CD1c-positive myeloid dendritic cell (primary cell): ENCODE results near the gene ARL6IP6.
"Not testable (repeated sequence)": the region's sequence is repeated elsewhere in the genome, so short reads cannot be mapped to it uniquely, and the experiment has no call there.

ENCODE experiments used
- DNase-seq: peaks from one replicate; pipeline ENCODE4 v3.0.0-alpha.2; 2016; ENCODE audit errors: extremely low spot score

Gene ARL6IP6

DNA sequence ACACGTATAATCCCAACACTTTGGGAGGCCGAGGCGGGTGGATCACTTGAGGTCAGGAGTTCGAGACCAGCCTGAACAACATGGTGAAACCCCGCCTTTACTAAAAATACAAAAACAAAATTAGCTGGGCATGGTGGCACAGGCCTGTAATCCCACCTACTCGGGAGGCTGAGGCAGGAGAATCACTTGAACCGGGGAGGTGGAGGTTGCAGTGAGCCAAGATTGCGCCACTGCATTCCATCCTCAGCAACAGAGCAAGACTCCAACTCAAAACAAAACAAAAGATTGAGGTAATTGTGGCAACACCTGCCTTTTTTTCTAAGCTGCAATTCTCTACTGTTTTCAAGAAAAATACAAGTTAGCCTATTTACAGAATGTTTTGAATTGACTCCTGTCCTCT, 4.2 kb downstream of the ARL6IP6 start:
- DNase-seq, result not testable (repeated sequence)

DNA sequence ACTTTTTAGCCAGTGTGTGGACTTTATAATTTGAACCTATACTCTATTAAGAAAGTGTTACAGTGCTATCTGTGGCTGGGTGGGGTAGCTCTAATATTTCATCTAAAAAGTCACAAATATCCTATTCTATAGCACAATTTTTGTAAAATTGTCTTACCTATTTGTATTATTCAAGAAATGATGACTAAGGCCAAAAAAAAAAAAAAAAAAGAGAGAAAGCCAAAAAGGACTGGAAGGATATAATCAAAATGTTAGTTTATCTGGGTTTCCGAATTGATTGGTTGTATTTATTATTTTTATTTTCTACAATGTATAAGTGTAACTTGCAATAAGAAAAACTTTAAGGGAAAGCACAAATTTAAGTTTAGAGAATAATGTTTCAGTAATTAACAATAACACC, 5.5 kb downstream of the ARL6IP6 start:
- no peak for DNase-seq

DNA sequence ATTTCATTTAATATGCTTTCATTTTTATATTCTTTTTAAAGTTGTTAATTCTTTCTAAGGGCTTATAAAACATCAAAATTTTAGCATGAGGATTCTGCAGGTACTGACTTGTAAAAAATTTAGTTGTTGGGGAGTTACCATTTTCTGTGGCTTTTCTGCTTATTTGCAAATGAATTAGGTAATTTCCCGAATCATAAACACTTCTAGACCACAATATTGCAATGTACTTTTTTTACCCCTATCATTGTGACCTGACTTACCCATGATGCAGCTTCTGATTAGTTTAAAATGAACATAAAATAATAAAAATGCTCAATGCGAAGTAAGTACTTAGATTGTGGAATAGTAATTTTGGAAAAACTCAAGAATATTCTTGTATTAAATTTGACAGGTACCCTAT, 11.4 kb downstream of the ARL6IP6 start:
- no peak for DNase-seq

DNA sequence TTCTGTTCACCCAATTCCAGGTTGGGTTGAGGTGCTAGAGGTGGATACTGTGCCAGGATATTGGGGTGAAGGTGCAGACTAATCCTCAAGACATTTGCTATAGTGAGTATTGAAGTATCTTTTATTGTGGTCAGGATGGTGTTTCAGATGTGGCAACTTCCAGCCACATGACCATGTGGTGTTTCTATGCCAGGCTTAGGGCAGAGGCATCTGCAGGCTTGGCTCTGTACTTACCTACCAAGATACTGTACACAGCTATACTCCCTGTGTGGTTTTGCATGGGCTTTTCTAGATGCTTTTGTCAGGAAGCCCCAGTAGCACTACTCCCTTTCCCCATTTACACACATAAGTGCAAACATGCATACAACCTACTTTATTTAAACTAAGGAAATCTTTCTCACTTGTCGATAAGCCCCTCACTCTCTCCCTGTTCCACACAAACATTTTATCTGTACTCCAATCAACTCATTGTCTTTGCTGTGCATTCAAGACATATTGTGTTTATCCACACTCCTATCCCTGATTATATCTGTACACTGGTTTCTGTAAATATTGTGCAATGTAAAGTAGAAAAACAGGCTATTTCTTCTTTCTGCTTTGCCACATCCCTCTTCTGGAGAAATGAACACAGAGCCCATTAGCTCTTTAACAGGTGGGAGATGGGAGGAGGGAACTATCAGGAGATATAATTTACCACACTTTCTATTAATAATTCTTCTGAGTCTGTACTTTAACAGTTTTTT, 12.3 kb downstream of the ARL6IP6 start:
- peak; percentile 28 for DNase-seq

DNA sequence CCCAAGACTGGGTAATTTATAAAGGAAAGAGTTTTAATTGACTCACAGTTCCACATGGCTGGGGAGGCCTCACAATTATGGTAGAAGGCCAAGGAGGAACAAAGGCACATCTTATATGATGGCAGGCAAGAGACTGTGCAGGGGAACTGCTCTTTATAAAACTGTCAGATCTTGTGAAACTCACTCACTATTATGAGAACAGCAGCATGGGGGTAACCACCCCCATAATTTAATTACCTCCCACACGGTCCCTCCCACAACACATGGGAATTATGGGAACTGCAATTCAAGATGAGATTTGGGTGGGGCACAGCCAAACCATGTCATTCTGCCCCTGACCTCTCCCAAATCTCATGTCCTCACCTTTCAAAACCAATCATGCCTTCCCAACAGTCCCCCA, 19.1 kb downstream of the ARL6IP6 start:
- DNase-seq, result not testable (repeated sequence)

DNA sequence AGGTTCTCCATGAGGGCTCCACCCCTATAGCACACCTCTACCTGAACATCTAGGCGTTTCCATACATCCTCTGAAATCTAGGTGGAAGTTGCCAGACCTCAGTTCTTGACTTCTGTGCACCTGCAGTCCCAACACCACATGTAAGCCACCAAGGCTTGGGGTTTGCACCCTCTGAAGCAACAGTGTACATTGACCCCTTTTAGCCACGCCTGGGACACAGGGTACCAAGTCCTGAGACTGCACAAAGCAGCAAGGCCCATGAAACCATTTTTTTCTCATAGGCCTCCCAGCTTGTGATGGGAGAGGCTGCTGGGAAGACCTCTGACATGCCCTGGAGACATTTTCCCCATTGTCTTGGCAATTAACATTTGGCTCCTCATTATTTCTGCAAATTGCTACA, 20.0 kb downstream of the ARL6IP6 start:
- DNase-seq, result no peak

DNA sequence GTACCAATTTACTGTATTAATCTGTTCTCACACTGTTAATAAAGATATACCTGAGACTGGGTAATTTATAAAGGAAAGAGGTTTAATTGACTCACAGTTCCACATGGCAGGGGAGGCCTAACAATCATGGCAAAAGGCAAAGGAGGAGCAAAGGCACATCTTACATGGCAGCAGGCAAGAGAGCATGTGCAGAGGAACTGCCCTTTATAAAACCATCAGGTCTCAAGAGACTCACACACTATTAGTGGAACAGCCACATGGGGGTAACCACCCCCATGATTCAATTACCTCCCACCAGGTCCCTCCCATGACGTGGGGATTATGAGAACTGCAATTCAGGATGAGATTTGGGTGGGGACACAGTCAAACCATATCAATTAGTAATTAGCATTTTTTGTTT, 21.3 kb downstream of the ARL6IP6 start:
- not testable (repeated sequence) for DNase-seq

DNA sequence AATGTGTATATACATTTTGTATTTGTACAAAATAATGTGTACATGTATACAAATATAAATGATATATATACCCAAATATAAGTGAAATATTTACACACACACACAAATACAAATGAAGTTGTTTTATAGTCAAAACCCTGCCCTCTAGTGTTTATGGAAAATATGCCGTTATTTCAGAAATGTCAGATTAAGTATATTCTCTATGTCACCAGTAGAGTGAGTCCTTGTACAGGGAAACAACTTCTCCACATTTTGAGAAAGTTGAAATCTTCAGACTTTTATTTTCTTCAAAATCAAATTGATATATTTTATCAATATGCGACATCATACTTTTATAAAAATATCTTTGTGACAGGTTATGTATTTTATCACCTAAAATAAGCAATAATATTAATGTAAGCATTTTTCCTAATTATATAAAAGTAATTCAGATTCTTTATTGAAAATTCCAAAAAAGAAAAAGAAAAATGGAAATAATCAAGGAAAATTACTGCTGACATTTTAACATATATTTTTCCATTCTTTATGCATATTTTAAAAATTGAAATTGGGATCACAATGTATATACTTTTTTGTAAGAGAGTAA, 22.4 kb downstream of the ARL6IP6 start:
- peak; percentile 67 for DNase-seq

DNA sequence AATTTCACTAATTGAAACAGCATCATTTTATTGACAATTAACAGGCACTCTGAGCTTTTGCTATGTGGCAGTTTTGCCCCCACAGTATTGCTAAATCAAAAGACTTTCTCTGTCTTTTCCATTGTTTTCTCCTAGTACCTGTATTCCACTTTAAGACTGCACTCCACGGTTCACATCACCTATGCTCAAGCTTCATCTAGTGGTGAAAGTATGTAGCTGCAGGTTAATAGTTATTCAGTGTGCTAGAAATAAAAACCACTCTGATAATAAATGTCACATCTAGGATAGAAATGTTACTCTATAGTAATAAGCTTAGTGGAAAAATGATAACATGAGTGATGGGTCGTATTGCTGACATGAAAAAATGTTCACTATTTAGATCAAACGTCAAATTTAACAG, 24.6 kb downstream of the ARL6IP6 start:
- no peak for DNase-seq

DNA sequence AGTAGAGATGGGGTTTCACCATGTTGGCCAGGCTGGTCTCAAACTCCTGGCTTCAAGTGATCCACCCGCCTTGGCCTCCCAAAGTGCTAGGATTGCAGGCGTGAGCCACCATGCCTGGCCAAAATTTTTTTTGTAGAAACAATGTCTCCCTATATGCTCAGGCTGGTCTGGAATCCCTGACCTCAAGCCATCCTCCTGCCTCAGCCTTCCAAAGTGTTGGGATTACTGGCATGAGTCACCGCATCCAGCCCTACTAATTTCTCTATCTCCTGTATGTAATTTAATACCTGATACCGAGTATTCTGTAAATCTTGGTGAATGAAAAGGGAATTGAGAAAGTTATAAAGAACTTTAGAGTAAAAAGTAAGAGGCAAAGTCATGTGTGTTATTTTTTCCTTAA, 29.3 kb downstream of the ARL6IP6 start:
- not testable (repeated sequence) for DNase-seq

DNA sequence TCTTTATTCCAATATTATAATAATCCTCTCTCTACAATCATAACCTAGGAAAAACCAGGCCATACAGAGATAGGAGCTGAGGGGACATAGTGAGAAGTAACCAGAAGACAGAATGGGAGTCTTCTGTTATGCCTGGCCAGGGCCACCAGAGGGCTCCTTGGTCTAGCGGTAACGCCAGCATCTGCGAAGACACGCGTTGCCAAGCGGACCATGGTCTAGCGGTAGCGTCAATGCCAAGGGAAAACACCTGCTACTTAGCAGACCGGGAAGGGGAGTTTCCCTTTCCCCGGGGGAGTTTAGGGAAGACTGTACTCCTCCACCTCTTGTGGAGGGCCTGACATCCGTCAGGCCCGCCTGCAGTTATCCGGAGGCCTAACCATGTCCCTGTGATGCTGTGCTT, 36.6 kb downstream of the ARL6IP6 start:
- DNase-seq, result no peak

DNA sequence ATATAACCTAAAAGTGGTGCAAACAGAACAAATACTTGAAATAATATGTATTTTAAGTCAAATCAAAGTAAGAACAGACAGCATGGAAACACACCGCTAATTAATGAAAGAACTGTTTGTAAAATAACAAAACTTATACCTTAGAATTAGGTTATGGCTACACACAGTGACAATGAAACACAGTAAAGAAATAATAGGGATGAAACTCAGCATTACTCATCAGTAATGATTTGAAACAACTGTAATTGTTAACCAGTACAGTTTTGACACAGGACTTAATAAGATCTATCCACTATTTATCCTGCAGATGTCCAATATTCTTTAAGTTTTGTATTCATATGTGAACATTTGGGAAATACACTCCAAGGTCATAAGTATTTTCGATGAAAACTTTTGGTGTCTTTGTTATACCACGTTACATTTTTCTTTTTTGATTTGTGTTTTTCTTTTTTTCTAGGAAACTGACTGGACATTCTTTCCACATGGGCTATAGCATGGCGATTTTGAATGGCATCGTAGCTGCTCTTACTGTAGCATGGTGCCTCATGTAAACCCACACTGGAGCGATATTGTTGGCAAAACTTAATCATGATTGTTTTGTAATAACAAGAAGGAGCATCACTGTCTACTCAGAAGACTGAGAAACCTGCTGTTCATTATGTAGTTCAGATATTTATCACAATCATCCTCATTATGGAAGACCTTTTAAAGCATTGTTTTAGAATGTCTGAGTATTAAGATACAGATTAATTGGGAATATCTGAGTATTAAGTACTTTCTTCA, 41.1 kb downstream of the ARL6IP6 start:
- DNase-seq, result no peak

DNA sequence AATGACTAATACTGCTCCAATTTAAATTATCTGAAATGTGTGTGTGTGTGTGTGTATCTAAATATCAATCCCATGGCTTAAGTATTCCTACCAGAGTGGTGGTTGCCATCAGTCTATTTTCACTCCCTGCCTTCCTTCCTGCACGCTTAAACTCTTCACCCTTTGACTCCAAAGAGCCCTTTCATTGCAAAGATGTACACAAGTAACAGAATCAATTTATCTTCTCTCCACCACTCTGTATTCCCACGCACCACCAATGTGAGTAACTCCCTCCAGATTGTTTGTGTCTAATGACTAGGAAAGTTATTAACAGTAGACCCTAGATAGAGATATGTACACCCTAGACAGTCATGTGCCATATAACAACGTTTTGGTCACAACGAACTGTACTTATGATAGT, 42.8 kb downstream of the ARL6IP6 start:
- no peak for DNase-seq

DNA sequence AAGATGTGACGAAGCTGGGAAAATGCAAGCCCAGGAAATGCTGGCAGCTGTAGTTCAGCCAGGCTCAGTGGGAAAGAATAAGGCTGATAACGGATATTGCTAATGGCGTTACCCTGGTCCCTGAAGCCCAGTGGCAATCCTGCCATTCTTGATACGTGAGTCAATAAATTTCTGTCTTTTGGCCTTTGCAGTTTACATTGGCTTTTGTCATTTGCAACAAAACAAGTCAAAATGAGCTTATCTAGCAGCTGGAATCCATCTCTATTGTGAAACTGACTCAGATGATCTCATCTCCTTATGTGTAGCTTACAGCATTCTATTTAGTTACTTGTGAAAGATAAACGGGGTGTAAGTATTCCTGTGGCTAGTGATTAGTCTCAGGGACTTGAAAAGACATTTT, 43.8 kb downstream of the ARL6IP6 start:
- no peak for DNase-seq

DNA sequence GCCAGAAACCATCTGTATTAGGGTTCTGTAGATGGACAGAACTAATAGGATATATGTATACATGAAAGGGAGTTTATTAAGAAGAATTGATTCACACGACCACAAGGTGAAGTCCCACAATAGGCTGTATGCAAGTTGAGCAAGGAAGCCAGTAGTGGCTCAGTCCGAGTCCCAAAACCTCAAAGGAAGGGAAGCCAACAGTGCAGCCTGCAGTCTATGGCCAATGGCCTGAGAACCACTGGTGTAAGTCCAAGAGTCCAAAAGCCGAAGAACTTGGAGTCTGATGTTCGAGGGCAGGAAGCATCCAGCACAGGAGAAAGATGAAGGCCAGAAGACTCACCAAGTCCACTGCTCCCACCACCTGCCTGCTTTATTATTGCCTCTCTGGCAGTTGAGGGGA, 44.8 kb downstream of the ARL6IP6 start:
- not testable (repeated sequence) for DNase-seq

DNA sequence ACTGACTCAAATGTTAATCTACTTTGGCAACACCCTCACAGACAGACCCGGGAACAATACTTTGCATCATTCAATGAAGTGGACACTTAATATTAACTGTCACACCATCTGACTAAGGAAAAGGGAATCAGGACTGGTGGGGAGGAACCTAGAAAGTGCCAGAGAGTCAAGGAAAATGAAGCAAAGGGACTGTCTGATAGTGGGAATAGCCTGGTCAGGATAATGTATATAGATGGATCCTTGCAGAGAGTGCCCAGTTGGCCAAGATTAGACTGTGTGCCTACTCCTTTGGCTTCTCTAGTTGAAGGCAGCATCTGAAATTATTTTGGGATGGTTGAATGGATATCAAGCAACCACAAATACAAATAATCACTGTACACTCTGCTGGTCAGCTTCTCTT, 45.2 kb downstream of the ARL6IP6 start:
- DNase-seq, result no peak

DNA sequence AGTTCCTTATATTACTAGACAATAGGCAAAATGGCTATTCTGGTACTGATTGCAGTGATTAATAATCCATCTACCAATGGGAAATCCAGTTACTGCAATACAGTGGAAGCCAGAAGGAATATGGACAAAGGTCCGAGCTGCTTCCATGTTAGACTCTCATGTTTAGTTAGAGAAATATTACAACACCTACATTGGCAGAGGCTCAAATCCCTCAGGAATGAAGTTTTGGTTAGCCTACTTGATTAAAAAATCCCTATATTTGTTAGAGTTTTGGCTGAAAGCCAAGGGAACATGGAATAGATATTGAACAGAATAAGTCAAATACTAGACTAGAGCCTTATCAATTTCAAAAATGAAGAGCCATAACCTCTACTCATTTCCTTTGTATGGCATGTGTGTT, 48.5 kb downstream of the ARL6IP6 start:
- DNase-seq, result no peak

DNA sequence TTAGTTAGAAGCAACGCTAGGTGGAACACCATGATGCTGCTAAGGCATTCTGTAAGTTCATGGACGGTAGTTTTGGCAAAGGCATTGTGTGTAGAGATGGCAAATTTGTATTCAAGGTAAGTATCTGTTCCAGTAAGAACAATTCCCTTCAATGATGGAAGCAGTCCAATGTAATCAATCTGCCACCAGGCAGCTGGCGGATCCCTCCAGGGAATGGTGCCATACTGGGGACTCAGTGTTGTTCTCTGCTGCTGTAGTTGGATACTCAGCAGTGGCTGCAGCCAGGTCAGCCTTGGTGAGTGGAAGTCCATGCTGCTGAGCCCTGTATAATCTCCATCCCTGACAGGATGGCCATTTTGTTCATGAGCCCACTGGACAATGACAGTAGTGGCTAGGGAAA, 62.8 kb downstream of the ARL6IP6 start:
- DNase-seq, result no peak

DNA sequence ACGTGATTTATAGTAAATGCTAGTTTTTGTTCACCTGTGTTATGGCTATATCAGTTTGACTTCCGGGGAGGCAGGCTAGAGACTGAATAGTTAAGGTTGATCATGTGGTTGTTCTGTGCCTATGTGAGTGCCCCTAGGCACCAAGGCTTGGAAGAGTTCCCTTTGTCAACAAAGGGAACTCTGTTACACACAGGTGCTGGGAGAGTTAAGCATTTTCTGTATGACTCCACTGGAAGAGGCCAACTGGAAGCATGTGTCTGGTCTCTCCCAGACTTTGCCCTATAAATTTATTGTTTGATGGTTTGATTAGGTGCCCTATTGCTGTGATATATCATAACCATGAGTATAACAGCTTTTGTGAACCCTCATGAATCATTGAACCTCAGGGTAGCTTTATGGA, 63.8 kb downstream of the ARL6IP6 start:
- DNase-seq, result no peak

DNA sequence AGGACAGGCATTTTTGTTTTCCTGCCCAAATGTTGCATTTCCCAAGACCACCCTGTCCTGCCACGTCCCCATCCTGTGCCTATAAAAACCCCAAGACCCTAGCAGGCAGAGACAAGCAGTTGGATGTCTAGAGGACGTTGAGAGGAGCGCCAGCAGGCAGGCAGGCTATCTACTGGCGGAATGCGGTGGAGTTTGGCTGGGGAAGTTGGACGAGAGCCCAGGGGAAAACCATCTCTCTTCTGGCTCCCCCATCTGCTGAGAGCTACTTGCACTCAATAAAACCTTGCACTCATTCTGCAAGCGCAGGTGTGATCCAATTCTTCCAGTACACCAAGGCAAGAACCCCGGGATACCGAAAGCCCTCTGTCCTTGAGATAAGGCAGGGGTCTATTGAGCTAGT, 72.5 kb downstream of the ARL6IP6 start:
- no peak for DNase-seq

DNA sequence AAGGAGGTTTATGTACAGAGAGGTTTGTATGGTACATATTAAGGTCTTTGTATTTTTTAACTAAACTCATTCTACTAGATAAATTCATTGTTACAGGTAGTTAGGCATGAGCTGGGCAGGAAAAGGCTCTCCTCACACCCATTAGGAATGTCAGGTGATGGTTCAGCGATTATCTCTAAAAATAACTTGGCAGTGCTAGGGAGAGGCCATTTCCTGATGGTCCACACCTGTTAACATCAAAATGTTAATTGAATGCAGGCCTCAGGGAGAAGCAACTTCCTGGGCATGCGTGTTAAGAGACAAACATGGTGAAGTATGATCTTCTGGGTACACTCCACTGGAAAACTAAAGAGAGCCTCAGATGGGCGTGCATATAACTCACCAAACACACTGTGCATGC, 73.6 kb downstream of the ARL6IP6 start:
- no peak for DNase-seq

DNA sequence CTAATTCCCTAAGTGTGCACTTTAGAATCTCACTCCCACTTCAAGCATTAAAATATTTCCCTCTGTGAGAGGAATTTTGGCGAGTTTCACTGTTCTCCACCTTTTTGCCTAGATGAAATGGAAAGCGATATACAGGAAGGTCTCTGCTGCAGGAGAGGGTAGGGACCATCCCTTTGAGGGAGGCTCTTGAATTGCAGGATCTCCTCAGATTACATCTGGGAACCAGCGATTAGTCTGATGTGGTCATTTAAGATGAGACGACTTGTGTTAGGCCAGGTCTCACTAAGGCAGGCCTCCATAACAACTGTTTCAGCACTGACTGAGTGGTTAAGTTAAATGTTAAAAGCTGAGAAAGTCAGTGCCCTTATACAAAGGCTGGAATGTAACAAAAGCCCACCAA, 74.6 kb downstream of the ARL6IP6 start:
- DNase-seq, result no peak

DNA sequence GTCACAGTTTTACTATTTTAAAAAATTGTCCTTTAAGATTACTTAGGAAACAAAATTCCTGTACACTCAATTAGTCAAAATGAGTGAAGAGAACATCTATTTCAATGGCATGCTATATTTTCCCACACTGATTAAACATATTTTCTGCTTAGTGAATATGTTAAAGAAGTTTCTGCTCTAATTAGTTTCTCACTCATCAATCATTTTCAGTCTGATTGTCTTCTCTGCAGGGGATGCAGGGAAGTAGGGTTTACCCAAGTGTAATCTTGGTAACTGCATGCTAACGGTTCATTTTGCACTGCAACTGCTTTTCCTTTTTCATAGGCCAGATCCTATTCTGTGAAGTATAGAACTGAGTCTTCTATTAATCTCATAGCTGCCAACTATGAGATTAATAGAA, 78.5 kb downstream of the ARL6IP6 start:
- no peak for DNase-seq
